Sigmoid colon (tissue), 7 donors: ENCODE results near the gene STRA6. TPM values are rescaled to one million over a fixed set of nuclear protein-coding genes. Genes with fewer than 3 reads are reported as not detected.

ENCODE experiments used
- DNase-seq: peaks from one replicate; pipeline ENCODE4 v3.0.0-alpha.2; 2019
- H3K27ac ChIP-seq, 4 donors: fragments of 200-600 bp; sonication (generic); one replicate each; pipeline ENCODE4 v1.5.1; 2016 to 2019; ENCODE audit warnings: mild to moderate bottlenecking in 1 of 4
- H3K27me3 ChIP-seq, 3 donors: fragments of 200-600 bp; sonication (generic); one replicate each; pipeline ENCODE4 v1.5.1; 2019; ENCODE audit warnings: mild to moderate bottlenecking in 1 of 3
- H3K36me3 ChIP-seq, 4 donors: fragments of 200-600 bp; sonication (generic); one replicate each; pipeline ENCODE4 v1.5.1; 2016 to 2019
- H3K4me1 ChIP-seq, 4 donors: fragments of 200-600 bp; sonication (generic); one replicate each; pipeline ENCODE4 v1.5.1; 2017 to 2019
- H3K4me3 ChIP-seq, 4 donors: fragments of 200-600 bp; sonication (generic); one replicate each; pipeline ENCODE4 v1.5.1; 2017 to 2019; ENCODE audit warnings: mild to moderate bottlenecking in 2 of 4, moderate library complexity in 1 of 4
- H3K9me3 ChIP-seq, 4 donors: fragments of 200-600 bp in 3 of 4; sonication (generic) in 3 of 4; one replicate each; pipeline versions ENCODE4 v1.5.1 to v1.6.1; 2013 to 2019
- EP300 ChIP-seq, 4 donors: sonication (generic); formaldehyde crosslinking; IDR thresholded peaks; one replicate each; pipeline ENCODE4 v1.6.1; 2017; ENCODE audit warnings: antibody characterized with exemption in 4 of 4
- POLR2A ChIP-seq, 2 donors: fragments of 450-650 bp; IDR thresholded peaks; one replicate each; pipeline ENCODE4 v1.6.1; 2016; ENCODE audit warnings: antibody characterized with exemption in 2 of 2, mild to moderate bottlenecking in 2 of 2, moderate library complexity in 2 of 2
- POLR2AphosphoS5 ChIP-seq, 4 donors: sonication (generic); formaldehyde crosslinking; IDR thresholded peaks; one replicate each; pipeline ENCODE4 v1.6.1; 2017; ENCODE audit warnings: antibody characterized with exemption in 4 of 4
- WGBS, 2 donors: extraction: QIAGEN DNeasy Blood & Tissue Kit; methylation state at CpG; one replicate each; pipeline ENCODE4 v1.1.7; 2013; 5-methylcytosine and 5-hydroxymethylcytosine counted together
- intact Hi-C: fragments of 100-400 bp; cut with DNase I; formaldehyde crosslinking; loops from one replicate; pipeline ENCODE4 v1.15.1; 2023
- polyA plus RNA-seq, 3 donors: library from polyadenylated mRNA; stranded (reverse); fragments of 200-250 nt; gene quantifications; one replicate each; pipeline ENCODE4 v1.2.3, GENCODE V29; 2013
- total RNA-seq, 4 donors: library from RNA; depleted of rRNA; stranded (reverse); fragments of >200 nt; gene quantifications; one replicate each; pipeline ENCODE4 v1.1.0, GENCODE V29; 2016
- TF ChIP-seq, protein P1 (sequence below), 4 experiments: fragments of 450-650 bp in 3 of 4; fragments of 200-600 bp in 1 of 4; IDR thresholded peaks; one replicate each; pipeline ENCODE4 v1.5.1; 2016 to 2019; ENCODE audit warnings: antibody characterized with exemption in 4 of 4, mild to moderate bottlenecking in 3 of 4, moderate library complexity in 2 of 4
- donor health status: healthy with polysubstance abuse.
- donor health status: Bipolar disorder and iron deficiency.
- donor health status: healthy.

The STRA6 gene
- total and polyA plus RNA-seq, 7 donors, result 0.50 to 0.71 TPM; not detected in 5

DNA sequence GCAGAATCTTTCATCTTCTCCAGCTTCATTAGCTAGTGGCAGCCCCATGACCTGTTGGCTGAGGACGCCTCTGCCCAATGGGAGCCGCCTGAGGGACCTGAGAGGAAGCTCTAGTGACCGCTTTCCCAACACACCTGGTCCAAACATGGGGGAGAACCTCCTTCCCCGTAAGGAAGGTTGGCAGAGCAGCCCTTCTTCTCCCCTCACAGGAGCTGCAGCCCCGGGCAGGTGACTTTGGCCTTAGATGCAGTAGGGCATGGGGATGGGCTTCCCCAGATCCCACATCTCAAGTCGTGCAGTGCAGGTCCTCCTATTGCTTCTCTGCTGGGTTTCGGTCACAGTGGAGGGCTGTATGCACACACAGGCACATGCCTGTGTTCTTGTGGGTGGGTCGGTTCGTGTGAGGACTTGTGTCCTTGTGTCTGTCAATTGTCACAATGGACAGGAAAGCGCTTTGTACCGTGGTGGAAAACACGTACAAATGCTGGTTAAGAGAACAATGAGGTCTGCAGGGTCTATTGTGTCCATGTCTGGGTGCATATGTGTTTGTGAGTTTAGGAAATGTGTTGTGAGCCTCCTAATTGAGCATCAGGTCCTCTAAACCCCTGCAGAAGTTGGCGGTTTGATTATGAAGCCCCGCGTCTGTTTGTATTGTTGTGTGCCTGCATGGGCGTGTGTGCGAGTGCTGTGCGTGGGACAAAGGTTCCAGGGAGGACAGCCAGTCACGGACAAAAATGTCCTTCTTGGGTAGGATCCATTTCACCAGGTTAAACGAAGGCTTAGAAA is 70.8 kb downstream of the STRA6 start:
- TF ChIP-seq POLR2AphosphoS5 (IDR thresholded peaks at IDR 0.05) (no peak), POLR2A (IDR thresholded peaks at IDR 0.05) (no peak), EP300 (IDR thresholded peaks at IDR 0.05) (no peak)
- TF ChIP-seq, protein P1, sequence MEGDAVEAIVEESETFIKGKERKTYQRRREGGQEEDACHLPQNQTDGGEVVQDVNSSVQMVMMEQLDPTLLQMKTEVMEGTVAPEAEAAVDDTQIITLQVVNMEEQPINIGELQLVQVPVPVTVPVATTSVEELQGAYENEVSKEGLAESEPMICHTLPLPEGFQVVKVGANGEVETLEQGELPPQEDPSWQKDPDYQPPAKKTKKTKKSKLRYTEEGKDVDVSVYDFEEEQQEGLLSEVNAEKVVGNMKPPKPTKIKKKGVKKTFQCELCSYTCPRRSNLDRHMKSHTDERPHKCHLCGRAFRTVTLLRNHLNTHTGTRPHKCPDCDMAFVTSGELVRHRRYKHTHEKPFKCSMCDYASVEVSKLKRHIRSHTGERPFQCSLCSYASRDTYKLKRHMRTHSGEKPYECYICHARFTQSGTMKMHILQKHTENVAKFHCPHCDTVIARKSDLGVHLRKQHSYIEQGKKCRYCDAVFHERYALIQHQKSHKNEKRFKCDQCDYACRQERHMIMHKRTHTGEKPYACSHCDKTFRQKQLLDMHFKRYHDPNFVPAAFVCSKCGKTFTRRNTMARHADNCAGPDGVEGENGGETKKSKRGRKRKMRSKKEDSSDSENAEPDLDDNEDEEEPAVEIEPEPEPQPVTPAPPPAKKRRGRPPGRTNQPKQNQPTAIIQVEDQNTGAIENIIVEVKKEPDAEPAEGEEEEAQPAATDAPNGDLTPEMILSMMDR (IDR thresholded peaks at IDR 0.05), result no peak
- DNase-seq, result no peak
- WGBS, 2 donors, result 14 to 20% methylated on average over 20 of the region's 20 CpGs
- H3K27me3 ChIP-seq, result peaks cover 65 to 100% (median 98%) of the 10 kb centered on the region in 3 donors
- intact Hi-C loops, result loop anchor here (10.0 kb wide), 1 partner anchor 157 kb away; no protein-coding TSS in a partner anchor
- H3K9me3 ChIP-seq, result no peaks in the 10 kb centered on the region
- peaks cover 0 to 75% (median 67%) of the 10 kb centered on the region in 4 donors for H3K4me1 ChIP-seq
- no peak overlapping the region for H3K27ac ChIP-seq
- H3K36me3 ChIP-seq, result no peaks in the 10 kb centered on the region
- H3K4me3 ChIP-seq, result no peak overlapping the region

DNA sequence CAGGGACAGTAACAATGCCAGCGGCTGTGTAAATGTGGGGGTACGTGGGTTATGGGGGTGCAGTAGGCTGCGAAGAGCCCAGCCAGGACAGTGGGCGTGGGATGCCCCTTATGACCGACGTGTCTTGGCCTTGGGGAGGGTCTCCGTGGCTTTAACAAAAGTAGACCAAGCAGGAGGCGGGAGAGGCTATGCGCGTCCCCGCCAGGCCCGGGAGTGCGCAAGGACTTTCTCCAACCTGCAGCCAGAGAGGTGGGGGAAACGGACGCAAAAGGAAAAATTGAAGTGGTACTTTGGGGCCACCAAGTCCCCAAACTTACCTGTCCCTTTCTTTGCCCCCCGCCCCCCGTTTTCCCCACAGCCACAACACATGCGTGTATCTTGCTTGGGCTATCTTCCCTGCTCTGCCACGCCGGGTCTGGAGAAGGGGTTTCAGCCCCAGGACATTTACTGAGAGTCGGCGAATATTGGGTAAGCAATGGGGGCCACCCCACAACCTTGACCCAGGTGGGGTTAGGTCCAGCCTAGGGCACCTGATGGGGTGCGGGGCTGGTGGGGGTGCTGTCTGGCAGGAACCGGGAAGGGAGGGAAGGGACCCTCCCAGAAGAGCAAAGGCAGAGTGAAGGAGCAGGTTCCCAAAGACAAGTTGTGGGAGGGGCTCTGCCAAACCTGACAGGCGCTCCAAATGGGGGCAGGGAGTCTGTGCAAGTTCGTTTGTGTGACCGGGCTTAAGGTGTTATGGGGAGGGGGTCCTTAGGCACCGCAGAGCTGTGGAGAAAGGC is 71.5 kb downstream of the STRA6 start:
- Histone ChIP-seq H3K4me1 (peaks cover 0 to 68% (median 59%) of the 10 kb centered on the region in 4 donors), H3K27me3 (peaks cover 63 to 100% (median 95%) of the 10 kb centered on the region in 3 donors)

DNA sequence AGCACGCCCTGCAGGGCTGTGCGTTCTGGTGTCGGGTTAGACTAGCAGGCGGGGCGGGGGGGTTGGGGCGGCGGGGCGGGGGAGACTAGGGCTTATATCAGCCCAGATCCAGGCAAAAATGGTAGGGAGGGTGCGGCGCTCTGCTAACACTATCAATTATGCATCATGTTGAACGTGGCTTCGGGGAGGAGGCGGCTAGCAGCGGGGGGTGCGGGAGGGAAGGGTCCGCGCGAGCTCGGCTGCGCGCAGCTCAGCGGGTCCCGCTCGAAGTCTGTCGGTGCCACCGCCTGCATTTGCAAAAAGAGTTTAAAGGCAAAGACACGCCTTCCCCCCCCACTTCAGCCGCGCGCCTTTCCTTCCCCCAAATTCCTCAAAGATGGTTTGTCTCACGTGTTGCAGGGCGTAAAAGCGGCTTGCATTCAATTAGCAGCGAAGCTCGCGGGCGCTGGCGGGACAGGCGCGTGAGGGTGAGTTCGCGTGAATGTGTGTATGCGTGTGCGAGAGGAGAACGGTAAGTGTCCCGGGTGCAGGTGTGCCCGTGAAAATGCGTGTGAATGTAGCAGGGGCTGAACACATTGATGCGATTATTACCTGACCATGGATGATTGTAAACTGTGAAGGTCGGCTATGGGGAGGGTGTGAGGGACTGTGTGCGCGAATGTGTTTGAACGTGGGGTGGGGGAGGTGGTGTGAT is 72.3 kb downstream of the STRA6 start, which contains the start of gene ISLR2:
Gene ISLR2, plus strand, starts transcription at position 432 of the 694 bp plus-strand sequence. CDS start 2,169 bp downstream, outside the sequence.
- no peak for DNase-seq
- peaks cover 58 to 100% (median 92%) of the 10 kb centered on the region in 3 donors for H3K27me3 ChIP-seq
- peak within 1 kb of the TSS in 1 of 4 donors; percentile 6 for H3K27ac ChIP-seq
- H3K4me1 ChIP-seq, result peaks cover 0 to 60% (median 52%) of the 10 kb centered on the region in 4 donors
- TF ChIP-seq, protein P1 (IDR thresholded peaks at IDR 0.05), result no peak
- TF ChIP-seq POLR2AphosphoS5 (IDR thresholded peaks at IDR 0.05) (no peak), EP300 (IDR thresholded peaks at IDR 0.05) (no peak), POLR2A (IDR thresholded peaks at IDR 0.05) (no peak)
- 3 to 5% methylated on average over 53 of the region's 53 CpGs for WGBS, 2 donors
- H3K36me3 ChIP-seq, result no peaks in the 10 kb centered on the region
- H3K4me3 ChIP-seq, result peak within 1 kb of the TSS in 3 of 4 donors; percentile 1 to 42 (median 10)
- H3K9me3 ChIP-seq, result no peaks in the 10 kb centered on the region
- intact Hi-C loops, result loop anchor here (10.0 kb wide), 1 partner anchor 156 kb away; no protein-coding TSS in a partner anchor

More for the DNA sequence above, 71.5 kb downstream of the STRA6 start:
- no peak for DNase-seq
- TF ChIP-seq, protein P1 (IDR thresholded peaks at IDR 0.05), result no peak
- TF ChIP-seq POLR2A (IDR thresholded peaks at IDR 0.05) (no peak), EP300 (IDR thresholded peaks at IDR 0.05) (no peak), POLR2AphosphoS5 (IDR thresholded peaks at IDR 0.05) (no peak)
- peak overlapping the region in 1 of 4 donors; percentile 42 for H3K4me3 ChIP-seq
- no peak overlapping the region for H3K27ac ChIP-seq
- 8 to 14% methylated on average over 28 of the region's 28 CpGs for WGBS, 2 donors
- H3K36me3 ChIP-seq, result no peaks in the 10 kb centered on the region
- intact Hi-C loops, result loop anchor here (10.0 kb wide), 1 partner anchor 156 kb away; no protein-coding TSS in a partner anchor
- H3K9me3 ChIP-seq, result no peaks in the 10 kb centered on the region

DNA sequence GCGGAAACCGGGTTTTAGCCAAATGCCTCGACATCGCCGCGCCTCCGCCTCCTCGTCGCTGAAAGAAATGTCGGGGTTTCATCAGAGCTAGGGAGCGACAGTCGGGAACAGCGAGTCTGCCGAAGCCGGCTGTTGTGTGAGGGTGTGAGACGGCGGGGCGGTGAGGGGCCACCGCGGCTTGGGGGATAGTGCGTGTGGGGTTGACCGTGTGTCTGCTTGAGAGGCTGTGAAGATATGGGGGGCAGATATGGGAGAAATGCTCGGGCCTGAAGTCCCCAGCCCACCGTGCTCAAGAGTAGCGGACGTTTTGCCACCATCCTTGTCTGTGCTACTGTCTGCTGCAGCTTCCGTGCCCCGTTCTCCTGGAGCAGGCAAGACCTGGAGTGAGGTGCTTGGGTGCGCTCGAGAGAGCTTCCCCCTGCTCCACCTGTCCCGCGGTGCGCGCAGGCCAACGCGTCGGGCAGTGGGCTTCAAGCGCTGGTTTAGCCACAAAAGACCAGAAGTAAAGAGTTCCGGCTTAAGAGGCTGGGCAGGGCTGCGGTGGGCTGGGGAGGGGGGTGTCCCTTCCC is 72.9 kb downstream of the STRA6 start:
- Histone ChIP-seq H3K4me1 (peaks cover 0 to 54% (median 46%) of the 10 kb centered on the region in 4 donors), H3K27me3 (peaks cover 52 to 100% (median 92%) of the 10 kb centered on the region in 3 donors), H3K4me3 (peak overlapping the region in 3 of 4 donors; percentile 1 to 42 (median 10)), H3K27ac (peak overlapping the region in 1 of 4 donors; percentile 6), H3K36me3 (no peaks in the 10 kb centered on the region), H3K9me3 (no peaks in the 10 kb centered on the region)
- 5 to 9% methylated on average over 40 of the region's 40 CpGs for WGBS, 2 donors
- no peak for DNase-seq
- TF ChIP-seq POLR2A (IDR thresholded peaks at IDR 0.05), result no peak
- TF ChIP-seq POLR2AphosphoS5 (IDR thresholded peaks at IDR 0.05), result no peak
- TF ChIP-seq, protein P1 (IDR thresholded peaks at IDR 0.05), result no peak
- no peak for TF ChIP-seq EP300 (IDR thresholded peaks at IDR 0.05)
- intact Hi-C loops, result loop anchor here (10.0 kb wide), 1 partner anchor 155 kb away; no protein-coding TSS in a partner anchor
